Activated CD8-positive, alpha-beta memory T cell treated with anti-CD3 and anti-CD28 coated beads, Interleukin-2, amount 50 U/mL, for 24 hours (primary cell): ENCODE results near the gene LSAMP.

Experiments
- DNase-seq: peaks from one replicate; pipeline ENCODE4 v3.0.0-alpha.2; 2020; ENCODE audit errors: extremely low read depth

The LSAMP gene

DNA sequence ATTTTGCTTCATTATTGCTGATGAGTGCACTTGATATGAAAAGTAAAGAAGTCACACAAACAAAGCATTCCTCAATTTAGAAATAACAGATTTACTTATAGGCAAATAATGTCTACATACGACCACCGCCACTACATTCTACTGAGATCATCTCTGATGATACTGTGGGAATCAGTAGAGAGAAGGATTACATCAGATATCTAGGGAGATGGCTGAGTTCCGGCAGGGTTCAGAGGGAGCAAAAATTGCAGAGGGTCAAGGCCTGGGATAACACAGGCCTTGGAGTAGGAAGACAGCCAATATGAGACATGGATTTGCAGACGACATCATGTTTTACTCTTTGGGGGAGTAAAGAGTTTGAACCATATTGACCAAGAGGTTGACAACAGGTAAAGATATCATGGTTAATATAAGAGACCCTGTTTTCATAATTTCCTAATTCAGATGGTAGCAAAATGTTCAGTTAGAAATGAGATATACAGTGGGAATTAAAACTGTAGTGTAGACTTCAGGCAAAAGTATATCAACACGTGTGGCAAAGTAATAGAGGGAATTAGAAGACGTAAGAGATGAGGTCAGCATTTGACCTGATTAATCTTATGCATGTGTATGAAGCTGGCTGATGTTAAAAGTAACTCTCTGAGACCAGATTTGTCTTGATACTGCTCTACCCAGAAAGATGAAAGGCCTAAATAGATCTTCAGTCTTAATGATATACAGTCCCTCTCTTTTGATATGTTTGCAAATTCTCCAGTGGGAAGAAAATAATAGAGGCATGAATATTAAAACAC, 15.6 kb downstream of the LSAMP start:
- DNase-seq, result no peak

DNA sequence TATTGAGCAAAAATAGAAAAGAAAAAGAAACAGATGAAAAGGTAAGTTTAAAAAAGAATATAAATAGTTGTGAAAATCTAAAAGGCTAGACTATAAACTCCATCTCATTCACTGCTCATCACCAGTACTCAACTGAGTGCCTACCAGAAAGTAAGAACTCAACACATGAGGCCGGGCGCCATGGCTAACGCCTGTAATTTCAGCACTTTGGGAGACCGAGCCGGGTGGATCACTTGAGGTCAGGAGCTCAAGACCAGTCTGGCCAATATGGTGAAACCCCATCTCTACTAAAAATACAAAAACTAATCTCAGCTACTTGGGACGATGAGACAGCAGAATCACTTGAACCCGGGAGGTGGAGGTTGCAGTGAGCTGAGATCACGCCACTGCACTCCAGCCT, 19.3 kb downstream of the LSAMP start:
- no peak for DNase-seq

DNA sequence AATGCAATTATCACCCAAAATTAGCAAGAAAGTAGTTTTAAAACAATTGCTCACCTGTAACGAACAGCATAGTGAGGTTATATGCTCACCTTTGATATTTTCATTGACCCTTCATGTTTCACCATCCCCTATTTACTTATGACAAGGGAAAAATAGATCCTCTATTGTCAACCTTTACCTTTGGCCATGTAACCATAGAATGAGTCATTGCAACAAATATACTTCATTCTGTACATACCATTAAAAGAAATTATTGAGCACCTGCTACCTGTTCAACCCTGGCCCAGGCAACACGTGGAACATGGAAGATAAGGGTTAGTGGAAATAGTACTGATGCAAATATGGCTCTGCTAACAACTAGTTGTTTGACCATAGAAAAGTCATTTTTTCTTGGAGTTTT, 20.2 kb downstream of the LSAMP start:
- no peak for DNase-seq

DNA sequence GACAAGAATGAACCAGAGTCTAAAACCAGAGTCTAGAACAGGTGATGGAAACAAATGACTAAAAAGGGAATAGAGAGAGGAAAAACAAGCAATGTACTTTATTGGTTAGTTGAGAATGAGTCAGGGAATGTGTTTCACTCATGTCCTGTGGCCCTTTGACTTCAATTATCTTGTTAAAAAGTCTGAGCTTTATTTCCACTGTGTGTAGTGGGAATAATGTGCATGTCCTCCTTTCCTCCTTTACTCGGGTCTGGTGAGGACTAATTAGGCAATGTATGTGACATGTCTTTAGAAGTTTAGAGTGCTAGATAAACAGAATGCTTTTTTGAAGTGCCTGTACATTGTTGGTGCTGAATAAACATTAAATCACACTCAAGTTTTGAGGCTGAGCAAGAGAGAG, 21.3 kb downstream of the LSAMP start:
- no peak for DNase-seq

DNA sequence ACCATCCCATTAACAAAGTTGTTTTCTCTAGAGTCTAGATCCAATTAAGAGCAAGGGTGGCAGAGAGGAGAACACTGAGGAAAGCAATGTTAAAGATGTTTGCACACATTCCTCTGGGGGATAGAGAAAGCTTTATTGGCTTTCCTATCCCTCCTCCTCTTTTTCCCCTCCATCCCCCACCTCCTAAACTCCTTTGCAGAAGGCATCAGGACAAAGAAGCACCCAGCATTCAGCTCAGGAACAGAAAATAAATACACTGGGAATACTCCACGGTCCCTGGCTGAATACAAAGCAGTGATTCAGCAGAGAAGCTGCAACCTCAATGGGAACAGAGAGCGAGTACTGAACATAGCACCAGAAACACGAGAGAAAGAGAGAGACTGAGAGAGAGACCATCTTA, 21.9 kb downstream of the LSAMP start:
- no peak for DNase-seq

DNA sequence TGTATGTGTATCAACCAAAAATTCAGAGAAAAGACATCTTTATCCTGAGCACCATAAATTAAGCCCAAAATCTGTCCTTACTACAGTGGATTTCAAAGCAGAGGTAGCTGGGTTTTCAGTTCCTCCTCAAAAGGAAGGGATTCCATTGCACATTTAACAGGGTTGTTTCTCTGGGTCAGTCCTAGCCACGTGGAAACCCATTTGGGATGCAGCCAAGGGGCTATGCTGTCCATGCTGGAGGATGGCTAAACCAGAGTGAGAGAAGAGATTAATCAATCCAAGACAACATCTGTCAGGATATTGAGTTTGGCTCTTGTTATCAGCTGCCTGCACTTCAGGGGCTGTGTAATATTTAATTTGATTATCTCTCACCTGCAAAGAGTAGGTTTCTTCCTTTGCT, 28.1 kb downstream of the LSAMP start:
- DNase-seq, result no peak

DNA sequence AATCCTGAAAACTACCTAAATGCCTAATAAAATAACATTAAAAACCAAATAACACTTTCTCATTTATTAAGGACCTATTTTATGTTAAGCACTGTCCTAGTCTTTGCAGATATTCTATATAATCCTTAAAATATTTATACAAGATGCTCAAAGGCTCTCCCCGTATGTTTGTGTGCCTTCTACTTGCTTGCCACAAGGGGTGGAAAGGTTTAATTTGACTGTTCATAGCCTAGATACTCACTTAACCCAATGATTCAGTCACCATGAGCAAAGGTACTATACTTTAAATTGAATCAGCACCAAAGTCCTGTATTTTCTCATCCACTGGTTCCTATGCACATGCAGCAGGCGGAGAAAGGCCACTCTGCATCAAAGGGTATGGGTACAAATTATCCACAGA, 32.0 kb downstream of the LSAMP start:
- DNase-seq, result no peak

DNA sequence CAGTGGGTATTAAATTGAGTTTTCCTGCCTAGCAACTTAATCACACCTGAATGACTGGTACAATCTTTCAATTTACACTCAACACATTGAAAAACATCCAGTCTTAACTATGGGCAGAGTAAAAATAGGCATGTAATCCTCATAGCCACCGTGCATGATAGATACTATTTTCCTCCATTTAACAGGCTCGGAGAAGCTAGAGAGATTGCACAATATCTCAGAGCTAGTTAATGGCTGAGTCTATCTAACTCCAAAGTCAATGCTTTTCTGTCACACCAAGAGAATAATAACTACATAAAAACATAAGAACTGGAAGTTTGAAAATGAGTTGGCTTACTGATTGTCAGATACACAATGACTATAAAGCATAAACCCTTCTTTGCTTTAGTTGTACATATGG, 36.8 kb downstream of the LSAMP start:
- no peak for DNase-seq

DNA sequence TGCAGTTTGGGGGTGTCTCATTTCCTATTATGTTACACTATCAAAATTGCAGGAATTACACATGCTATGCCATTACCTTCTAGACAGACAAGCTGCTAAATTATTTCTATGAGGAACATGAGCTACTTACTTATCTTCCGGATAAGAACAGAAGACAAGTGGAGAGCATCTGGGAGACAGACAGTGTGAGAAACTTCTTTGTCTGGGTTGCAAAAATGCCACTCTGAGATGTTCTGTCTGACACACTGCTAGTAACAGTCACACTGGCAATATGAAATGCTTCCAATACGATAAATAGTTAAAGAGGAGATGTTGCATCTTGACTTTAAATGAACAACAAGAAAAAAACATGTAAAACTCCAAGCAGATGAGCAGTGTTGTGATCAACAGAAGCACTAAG, 40.1 kb downstream of the LSAMP start:
- DNase-seq, result no peak

DNA sequence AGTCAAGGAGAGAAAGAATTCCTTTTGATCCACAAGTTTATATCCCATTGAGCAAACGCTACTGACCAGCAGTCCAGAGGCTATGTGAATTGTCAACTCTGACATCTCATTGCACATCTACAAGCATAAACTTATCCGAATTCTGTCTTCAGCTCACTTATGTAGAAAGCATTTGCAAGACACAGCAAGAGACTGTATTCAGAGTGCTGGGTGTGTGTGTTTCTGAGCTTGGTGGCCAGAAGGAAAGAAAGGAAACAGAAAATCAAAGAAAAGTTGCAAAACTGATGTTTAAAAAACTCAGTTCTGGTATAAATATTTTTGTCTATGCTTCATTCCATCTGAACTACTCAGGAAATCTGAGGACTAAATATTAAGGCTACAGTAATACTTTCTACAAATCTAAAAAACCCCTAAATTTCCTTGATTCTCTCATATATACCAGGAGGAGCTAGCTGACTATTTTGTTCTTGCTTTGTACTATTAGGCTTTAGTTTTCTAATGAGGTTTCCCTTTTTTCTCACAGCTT, 45.5 kb downstream of the LSAMP start:
- no peak for DNase-seq

DNA sequence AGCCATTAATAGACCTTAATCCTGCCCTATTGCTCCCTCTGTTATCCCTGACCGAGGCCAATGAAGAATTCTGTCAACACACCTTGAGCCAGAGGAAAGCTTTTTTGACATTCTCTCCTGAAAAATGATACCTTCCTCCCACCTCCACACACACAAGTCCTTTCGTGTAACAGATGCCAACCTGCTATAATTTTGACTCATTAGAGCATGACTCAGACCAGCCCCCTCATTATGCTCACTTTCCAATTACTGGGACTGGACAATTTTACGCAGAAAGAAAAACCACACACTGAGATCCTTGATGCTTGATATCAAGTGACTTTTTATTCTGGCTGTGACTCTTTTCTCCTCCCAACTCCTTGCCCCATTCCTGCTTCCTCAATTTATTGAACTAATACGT, 50.9 kb downstream of the LSAMP start:
- no peak for DNase-seq

DNA sequence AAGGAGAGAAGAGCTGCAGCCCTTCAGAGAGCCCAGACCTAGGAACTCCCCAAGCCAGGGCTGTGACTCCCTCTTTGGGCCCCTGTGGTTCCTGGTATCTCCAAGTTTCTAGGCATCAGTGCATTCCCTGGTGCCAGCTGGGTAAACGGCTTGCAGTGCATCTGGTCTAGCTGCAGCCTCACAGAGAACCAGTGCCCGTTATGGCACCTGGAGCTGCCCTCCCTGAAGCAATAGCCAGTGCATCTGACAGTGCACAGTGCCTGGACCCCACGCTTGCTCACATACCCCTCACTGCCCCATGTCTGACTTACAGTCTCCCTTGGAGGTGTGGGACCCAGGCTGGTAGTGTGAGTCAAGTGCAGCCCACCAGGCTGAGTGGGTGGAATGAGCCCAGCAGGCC, 52.1 kb downstream of the LSAMP start:
- DNase-seq, result no peak

DNA sequence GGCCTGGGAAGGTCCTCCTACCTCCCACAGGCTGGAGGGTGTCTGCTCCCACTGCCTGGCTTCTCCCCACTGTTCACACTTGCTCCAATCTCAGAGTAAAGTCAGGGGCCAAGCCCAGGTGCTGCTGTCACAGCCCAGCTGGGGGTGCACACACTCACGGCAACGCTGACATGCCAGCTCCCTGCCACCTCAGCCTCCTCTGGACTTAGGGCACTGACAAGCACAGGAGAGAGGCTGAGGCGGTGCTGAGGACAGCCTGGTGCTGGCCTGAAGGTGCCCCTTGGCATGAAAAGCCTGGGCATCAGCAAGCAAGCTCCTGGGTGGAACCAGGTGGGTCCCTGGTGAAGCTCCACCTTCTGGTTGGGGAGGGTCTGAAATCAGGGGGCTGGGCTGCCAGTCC, 53.0 kb downstream of the LSAMP start:
- no peak for DNase-seq

DNA sequence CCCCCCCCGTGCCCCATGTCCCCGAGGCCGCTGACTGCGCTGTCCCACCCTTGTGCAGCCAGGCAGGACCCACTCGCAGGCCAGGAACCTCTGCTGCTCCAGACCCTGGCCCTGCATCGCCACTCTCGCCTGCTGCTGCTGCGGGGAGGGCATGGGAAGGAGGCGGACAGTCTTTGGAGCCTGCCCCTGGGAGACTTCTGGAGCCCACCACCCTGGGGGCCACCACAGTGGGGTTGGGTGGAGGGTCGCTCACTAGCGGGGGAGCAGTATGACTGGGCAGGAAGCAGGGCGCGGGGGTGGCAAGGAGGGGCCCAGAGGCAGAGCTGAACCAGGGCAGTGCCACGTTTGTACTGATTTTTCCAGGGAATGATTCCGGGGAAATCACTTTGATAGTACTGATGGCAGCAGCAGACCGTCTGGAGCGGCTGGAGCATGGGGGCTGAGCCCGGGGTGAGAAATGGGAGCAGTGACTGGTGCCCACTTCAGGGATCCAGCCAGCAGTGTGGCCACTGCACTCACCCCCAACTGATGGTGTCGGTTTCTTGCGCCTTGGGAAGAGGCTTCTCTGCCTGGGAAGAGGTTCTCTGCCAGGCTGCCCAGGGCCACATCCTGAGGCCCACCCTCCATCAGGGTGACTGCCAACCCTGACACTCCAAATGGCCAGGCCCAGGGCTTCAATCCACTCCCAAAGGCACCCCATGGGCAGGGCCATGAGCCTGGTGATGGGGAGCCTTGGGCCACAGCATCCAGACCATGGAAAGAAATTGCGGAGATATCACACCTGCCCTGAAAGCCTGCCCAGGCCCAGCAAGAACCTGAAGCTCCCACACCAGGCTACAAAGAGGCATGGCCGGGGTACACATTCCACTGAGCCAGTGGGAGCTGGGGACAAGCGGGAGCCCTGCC, 53.7 kb downstream of the LSAMP start:
- DNase-seq, result no peak

DNA sequence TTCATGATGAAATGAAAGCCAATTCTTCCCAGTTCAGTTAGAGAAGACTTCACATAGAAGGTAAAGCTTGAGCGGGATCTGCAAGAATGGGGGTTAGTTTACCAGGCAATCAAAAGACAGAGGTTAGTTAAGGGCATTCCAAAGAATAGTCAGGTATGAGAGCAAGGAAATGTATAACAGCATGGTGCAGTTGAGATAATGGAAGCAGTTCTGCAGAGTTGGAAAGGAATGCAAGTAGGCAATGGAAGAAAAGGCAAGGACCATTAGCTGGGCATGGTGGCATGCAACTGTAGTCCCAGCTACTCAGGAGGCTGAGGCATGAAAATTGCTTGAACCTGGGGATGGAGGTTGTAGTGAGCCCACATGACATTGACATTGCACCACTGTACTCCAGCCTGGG, 55.0 kb downstream of the LSAMP start:
- no peak for DNase-seq

DNA sequence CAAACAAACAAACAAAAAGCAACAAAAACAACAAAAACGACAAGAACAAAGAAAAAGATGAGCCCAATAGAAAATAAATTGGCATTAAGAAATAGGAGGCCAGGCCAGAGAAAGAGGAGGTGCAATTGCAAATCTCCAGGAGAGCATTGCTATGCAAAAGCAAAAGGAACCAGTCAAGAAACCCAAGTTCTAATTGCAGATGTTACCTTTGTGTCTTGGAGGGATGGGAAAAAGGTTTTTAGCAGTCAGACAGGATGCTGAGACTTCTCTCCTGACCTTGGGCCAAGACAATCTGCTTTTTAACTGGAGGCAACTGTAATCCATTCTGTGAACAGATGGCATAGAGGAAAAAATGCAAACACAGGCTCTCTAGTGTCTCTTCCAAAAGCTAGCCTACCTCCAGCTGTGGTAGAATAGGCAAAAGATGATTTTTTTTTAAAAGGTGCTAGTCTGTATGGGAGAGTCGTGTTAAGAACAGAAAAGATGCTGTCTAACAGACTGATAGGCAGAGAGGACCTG, 56.4 kb downstream of the LSAMP start:
- DNase-seq, result no peak

DNA sequence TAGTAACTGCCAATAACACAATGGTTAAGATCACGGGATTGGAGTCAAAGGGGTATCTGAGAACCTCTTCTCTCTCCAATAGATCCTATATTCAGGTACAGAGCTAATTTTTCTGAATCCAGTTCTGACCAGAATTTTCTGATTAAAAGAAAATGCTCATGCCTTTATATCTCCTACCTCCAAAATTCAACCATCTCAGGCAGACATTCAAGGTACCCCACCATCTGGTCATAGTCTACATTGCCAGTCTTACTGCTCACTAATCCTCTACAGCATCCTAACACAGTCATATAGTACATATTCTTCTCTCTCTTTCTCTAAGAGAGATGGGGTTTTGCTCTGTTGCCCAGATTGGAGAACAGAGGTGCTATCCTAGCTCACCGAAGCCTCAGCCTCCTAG, 59.1 kb downstream of the LSAMP start:
- DNase-seq, result no peak

DNA sequence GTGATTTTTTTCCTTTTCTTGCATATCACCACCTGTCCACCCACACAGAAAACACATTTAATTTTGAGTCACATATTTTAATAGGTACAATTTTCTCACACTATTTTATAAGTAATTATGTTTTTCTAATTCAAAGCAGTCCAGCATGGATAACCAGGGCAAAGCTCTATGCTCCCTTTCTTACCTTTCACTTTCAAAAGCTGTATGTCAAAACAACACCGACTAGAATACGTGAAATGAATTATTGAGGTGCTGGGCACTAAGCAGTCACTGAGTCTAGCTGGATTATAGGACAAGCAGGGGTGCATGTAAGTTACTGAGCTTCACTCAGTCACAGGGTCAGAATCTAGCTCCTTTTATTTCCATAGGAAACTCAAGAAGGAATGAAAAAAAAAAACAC, 60.6 kb downstream of the LSAMP start:
- no peak for DNase-seq

DNA sequence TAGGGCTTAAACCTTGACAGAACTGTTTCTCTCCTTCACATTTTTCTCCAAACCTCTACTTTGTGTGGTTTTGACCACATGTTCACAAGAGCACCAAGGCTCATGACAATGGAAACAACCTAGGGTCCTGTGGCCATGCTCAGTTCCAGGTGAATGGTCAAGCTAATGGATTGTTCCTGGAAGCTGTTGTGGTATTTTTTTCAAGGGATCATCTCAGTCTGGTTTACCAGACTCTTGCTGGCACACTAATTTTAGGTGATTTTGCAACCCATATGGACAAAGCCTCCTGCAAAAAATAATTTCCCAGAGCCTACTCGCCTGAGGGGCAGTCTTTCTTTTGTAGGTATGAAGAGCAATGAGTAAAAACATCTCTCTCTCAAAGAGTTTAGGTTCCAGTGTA, 67.2 kb downstream of the LSAMP start:
- DNase-seq, result no peak

DNA sequence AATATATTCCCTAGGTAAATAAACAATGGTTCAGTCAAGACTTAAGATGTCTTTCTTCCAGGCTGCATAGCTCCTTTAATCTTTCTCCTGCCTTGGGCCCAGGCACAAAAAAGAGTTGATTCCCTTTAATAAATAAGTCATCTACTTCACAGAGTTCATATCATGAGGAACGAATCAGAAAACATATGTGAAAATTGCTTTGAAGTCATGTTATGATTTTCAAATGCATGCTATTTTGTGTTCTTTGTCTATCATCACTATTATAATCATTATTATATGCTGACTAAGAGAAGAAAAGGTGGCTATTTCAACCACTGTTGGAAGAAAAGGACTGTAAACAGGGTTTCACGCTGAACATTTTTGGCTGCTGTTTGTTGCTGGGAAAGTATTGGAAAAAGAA, 70.4 kb downstream of the LSAMP start:
- DNase-seq, result no peak

DNA sequence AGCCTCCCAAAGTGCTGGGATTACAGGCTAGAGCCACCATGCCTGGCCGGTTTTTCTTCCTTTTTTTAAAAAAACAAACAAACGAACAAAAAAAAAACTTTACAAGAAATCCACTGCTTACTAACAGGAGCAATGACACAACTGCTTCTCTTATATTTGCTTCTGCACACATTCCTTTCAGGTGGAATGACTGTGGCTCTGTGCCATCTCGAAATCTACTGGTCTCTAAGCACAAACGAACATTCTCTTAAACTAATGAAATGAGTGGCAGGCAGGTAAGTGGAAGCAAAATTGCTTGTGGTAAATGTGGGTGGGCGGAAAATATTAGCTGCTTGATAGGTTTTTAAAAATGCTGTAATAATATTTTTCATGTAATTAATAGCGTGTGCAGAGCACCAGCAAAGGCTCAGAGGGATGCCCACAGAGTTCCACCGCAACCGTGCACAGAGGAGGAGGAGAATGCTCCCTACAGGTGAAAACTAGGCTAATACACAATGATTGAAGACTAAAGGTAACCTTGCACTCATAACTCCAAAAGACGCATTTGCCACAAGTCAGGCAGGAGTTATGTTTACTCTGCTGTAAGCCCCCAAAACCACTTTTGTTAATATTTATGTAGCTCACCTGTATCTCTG, 77.4 kb downstream of the LSAMP start:
- DNase-seq, result no peak

DNA sequence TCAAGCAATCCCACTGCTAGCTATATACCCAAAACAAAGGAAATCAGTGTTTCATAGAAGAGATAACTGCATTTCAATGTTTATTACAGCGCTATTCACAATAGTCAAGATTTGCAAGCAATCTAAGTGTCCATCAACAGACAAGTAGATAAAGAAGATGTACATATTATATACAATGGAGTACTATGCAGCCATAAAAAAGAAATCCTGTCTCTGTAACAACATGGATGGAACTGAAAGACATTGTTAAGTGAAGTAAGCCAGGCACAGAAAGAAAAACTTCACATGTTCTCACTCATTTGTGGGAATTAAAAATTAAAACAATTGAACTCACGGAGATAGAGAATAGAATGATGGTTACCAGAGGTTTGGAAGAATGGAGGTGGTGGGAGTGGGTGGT, 89.2 kb downstream of the LSAMP start:
- no peak for DNase-seq
